GM12873 (cell line): ENCODE data around the gene GBF1.

ENCODE experiments used
- TF ChIP-seq, protein P1 (sequence below): IDR thresholded peaks from 2 replicates; pipeline ENCODE4 v1.5.1; 2012; ENCODE audit warnings: low read depth, mild to moderate bottlenecking, moderate library complexity, low read length, control low read depth; ENCODE audit not compliant: insufficient read depth; ENCODE audit errors: missing control alignments

The GBF1 gene

GRCh38 chr10:102229810-102230263, 15.5 kb upstream of the GBF1 start:
- TF ChIP-seq, protein P1, sequence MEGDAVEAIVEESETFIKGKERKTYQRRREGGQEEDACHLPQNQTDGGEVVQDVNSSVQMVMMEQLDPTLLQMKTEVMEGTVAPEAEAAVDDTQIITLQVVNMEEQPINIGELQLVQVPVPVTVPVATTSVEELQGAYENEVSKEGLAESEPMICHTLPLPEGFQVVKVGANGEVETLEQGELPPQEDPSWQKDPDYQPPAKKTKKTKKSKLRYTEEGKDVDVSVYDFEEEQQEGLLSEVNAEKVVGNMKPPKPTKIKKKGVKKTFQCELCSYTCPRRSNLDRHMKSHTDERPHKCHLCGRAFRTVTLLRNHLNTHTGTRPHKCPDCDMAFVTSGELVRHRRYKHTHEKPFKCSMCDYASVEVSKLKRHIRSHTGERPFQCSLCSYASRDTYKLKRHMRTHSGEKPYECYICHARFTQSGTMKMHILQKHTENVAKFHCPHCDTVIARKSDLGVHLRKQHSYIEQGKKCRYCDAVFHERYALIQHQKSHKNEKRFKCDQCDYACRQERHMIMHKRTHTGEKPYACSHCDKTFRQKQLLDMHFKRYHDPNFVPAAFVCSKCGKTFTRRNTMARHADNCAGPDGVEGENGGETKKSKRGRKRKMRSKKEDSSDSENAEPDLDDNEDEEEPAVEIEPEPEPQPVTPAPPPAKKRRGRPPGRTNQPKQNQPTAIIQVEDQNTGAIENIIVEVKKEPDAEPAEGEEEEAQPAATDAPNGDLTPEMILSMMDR = peak; percentile 99

DNA sequence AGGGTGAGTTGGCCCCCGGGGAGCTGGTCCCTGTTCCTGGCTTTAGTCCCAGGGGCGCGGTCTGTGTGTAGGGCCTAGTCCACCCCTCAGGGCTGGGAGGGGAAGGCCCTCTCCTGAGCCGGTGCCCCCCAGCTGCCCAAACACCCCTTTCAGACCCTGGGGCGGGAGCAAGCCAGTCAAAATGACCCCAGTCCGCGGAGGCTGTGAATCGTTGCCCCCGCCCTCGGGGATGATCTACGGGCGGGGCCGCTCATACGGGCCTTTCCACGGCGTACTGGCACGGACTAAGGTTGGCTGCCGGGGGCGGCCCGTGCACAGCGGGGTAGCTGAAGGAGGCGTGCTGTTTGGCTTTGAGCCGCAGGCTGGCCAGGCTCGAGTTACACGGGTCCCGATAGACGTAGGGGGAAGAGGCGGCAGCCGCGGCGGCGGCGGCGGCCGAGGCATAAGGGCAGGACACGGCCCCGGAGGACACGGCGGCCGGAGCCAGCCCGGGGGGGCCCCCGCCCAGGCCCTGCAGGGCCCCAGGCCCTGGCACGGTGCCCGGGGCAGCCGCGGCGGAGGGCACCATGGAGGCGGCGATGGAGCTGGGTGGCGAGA, 15.0 kb upstream of the GBF1 start:
- TF ChIP-seq, protein P1 = no peak

DNA sequence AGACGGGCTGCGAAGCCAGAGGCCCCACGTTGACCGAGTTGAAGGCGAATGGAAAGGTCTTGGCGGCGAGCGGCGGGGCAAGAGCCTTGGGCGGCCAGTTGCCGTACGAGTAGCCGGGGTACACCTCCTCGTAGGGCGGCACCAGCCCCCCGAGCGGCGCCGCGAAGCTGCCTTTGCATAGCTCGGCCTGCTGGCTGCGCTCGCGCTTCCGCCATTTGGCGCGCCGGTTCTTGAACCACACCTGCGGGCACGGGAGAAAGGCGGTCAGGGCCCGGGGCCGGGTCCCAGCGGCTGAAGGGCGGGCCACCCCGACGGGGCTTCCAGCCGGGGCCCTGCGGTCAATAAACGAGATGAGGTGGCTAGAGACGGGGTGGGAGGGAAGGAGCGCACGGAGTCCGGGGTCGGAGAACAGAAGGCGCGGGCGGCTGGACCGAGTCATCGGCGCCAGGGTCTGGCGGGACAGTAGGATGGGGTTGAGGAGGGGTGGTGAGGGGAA, 14.4 kb upstream of the GBF1 start:
- TF ChIP-seq, protein P1 = peak; percentile 52

DNA sequence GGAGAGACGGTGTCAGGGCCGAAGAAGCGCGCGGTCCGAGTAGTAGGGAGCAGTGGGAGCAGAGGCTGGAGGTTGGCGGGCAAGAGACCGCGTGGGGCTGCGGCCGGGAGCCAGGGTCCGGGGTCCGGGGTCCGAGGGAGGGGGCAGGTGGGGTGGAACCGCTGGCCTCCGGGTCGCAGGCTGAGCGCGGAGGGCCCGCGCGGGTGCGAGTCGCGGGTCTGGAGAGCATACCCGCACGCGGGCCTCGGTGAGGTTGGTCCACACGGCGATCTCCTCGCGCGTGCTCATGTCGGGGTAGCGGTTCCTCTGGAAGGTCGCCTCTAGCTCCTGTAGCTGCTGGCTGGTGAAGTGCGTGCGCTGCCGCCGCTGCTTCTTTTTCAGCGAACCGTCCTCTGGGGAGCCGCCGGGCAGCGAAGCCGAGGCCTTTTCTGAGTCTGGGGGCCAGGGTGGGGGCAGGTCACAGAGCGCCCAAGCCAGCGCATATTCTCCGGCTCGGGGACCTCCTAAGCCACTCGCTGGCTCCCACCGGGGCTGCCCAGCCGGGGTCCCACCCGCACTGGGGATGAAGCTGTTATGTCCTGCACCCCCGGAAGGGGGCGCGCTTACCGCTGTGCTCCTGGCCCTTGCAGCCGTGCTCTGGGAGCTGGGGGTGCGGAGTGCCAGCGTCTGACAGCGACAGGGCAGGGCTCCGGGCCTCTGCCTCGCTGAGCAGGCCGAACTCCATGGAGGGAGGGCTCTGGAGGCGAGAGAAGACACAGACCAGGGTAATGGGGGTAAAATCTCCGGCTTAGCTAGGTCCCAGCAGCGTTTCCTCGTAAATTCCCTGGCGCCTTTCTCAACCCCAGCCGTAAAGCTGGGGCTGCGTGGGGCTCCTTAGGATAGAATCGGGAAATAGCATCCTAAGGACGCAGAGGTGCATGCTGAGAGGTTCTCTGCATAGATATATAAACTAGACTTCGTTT, 13.7 kb upstream of the GBF1 start:
- TF ChIP-seq, protein P1 = peak; percentile 91

DNA sequence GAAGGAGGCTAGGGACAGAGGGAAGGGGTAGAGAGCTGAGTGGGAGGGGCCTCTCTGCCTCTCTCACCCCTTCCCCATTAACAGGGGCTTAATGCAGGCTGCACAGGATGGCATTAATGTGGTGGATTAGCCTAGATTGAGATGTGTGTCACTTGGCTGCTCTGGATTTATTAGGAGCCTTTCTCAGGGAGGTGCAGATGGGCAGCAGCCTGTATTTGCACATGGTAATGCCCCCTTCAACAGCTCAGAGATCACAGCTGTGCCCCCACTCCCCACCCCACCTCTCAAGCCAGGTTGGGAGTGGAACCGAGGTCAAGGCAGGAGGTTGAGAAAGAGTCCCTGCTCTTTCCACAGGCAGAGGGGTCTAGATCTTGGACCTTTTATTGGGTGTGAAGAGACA, 11.3 kb upstream of the GBF1 start:
- TF ChIP-seq, protein P1 = no peak

- TF ChIP-seq, protein P1 = no peak
Observed at GRCh38 chr10:102234888-102235597, 10.3 kb upstream of the GBF1 start.

DNA sequence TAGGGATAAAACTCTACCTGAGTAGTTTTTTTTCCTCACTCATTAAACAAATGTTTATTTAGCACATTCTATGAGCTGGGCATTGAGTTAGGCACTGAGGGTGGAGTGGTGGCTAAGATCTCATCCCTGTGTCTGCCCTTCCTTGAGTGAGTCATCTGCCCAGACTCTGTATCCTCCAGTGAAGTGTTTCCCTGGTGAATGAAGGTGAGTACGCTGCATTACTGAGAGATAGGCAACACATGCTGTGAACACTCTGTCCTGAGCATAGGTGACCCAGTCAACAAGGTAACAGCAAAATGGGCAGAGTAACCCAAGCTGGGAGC, 9.8 kb upstream of the GBF1 start:
- TF ChIP-seq, protein P1 = no peak
